ENCODE results near the gene CWC25.
"Not testable (repeated sequence)": the region's sequence is repeated elsewhere in the genome, so short reads cannot be mapped to it uniquely, and the experiment has no call there.

The CWC25 gene

GRCh38 chr17:38800237-38800760 is 24.8 kb downstream of the CWC25 start:
- peaks cover 79% of the 10 kb centered on the region for H3K36me3 Mint-ChIP-seq
- DNase-seq (ENCODE audit: low spot score in 2 of 2) (no peak), ATAC-seq (no peak)
- H3K4me1 Mint-ChIP-seq = peaks cover 35% of the 10 kb centered on the region
- peak overlapping the region; percentile 96 for H3K27ac Mint-ChIP-seq
- H3K4me3 Mint-ChIP-seq = peak overlapping the region; percentile 95
- no peaks in the 10 kb centered on the region for H3K9me3 Mint-ChIP-seq

DNA sequence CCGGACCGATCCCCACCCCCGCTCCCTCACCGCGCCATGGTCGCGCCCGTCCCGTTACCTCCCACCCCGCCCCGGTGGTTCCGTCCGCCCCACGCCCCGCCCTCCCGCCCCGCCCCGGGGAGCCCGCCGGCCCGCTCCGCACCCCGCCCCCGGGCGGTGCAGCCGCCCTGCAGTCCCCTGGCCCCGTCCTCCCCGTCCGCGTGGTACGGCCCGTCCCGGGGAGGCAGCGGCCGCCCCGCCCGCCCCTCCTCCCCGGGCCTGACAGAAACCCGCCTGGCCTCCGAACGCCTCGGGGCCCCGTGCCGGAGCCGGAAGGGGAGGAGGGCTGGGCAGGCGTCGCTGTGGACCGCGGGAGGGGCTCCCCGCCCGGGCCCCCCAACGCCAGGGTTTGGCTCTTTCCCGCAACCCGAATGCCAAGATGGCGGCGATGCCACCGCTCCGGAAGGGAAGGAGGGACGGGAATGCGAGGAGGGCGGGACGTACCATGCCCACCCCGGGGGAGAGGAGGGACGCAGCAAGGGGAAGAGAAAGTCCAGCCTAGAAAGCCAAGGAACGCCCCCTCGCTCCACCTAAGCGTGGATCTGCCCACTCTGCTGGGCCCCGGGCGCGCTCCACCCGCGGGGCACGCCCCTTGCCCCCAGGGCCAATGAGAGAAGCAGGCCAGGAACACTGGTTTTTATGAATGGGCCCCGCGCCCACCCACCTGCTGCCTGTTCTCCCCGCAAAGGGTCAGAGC is 25.5 kb downstream of the CWC25 start, which contains the start of gene PIP4K2B:
Gene PIP4K2B (minus strand): TSS at position 56 of the 736 bp plus-strand sequence. CDS start 132 bp downstream, outside the sequence.
- peak; percentile 76 to 96 for DNase-seq (ENCODE audit: low spot score in 2 of 2)
- H3K4me1 Mint-ChIP-seq = peaks cover 35% of the 10 kb centered on the region
- H3K36me3 Mint-ChIP-seq = peaks cover 79% of the 10 kb centered on the region
- no peaks in the 10 kb centered on the region for H3K9me3 Mint-ChIP-seq
- H3K4me3 Mint-ChIP-seq = peak within 1 kb of the TSS; percentile 95
- peak within 1 kb of the TSS; percentile 96 for H3K27ac Mint-ChIP-seq
- ATAC-seq = peak; percentile 89

- Mint-ChIP-seq H3K4me1 (peaks cover 42% of the 10 kb centered on the region), H3K9me3 (no peaks in the 10 kb centered on the region), H3K36me3 (peaks cover 78% of the 10 kb centered on the region), H3K27ac (peak overlapping the region; percentile 96), H3K4me3 (peak overlapping the region; percentile 95)
- DNase-seq (ENCODE audit: low spot score in 2 of 2) = peak in 1 of 2 donors; percentile 23
- peak; percentile 57 for ATAC-seq
Observed at GRCh38 chr17:38798614-38799500, 26.3 kb downstream of the CWC25 start.

DNA sequence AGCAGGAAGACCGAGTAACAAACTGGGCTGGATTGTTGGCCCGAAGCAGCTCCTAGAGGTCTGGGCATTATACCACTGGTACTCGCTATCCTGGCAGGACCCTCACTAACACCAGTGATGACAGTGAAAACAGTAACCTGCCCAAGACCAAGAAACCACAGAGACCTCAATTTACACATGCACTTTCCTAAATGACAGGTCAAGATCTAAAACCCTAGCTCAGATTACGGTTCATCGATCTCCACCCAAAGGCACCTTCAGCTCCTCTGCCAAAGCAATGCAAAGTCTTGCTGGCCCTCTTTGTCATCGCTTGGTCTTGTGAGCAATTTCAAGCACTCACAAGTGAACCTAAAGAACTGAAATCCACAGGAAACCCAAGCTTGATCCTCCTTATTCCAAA is 27.3 kb downstream of the CWC25 start:
- DNase-seq (ENCODE audit: low spot score in 2 of 2) = peak in 1 of 2 donors; percentile 49
- peak overlapping the region; percentile 96 for H3K27ac Mint-ChIP-seq
- peaks cover 72% of the 10 kb centered on the region for H3K36me3 Mint-ChIP-seq
- H3K4me3 Mint-ChIP-seq = peak overlapping the region; percentile 95
- H3K4me1 Mint-ChIP-seq = peaks cover 45% of the 10 kb centered on the region
- H3K9me3 Mint-ChIP-seq = no peaks in the 10 kb centered on the region
- ATAC-seq = no peak

DNA sequence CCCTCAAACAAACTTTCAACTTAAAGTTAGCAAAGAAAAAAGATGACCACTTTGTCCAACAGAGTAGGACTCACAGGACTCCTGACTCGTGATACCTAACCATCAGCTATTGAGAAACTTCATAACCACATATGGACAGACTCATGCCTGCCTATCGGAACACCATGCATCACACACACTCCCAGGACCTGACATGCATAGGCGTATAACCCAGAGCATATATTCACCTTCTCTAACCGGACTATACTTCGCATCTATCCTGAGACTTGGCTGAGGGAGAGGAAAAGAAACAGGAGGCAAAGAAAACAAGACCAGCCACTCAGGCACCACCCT is 28.0 kb downstream of the CWC25 start:
- Mint-ChIP-seq H3K9me3 (no peaks in the 10 kb centered on the region), H3K4me1 (peaks cover 45% of the 10 kb centered on the region), H3K36me3 (peaks cover 65% of the 10 kb centered on the region), H3K27ac (no peak overlapping the region), H3K4me3 (peak overlapping the region; percentile 95)
- no peak for ATAC-seq
- no peak for DNase-seq (ENCODE audit: low spot score in 2 of 2)

GRCh38 chr17:38796451-38797157 is 28.5 kb downstream of the CWC25 start:
- Mint-ChIP-seq H3K36me3 (peaks cover 60% of the 10 kb centered on the region), H3K4me1 (peaks cover 45% of the 10 kb centered on the region)
- no peak for ATAC-seq

GRCh38 chr17:38794221-38794620 is 30.9 kb downstream of the CWC25 start:
- H3K9me3 Mint-ChIP-seq = no peaks in the 10 kb centered on the region
- peaks cover 37% of the 10 kb centered on the region for H3K4me1 Mint-ChIP-seq
- peaks cover 48% of the 10 kb centered on the region for H3K36me3 Mint-ChIP-seq
- DNase-seq (ENCODE audit: low spot score in 2 of 2) (no peak), ATAC-seq (no peak)
- H3K4me3 Mint-ChIP-seq = no peak overlapping the region
- peak overlapping the region; percentile 48 for H3K27ac Mint-ChIP-seq

More at GRCh38 chr17:38796451-38797157, 28.5 kb downstream of the CWC25 start:
- H3K4me3 Mint-ChIP-seq = no peak overlapping the region
- peak overlapping the region; percentile 17 for H3K27ac Mint-ChIP-seq
- H3K9me3 Mint-ChIP-seq = no peaks in the 10 kb centered on the region
- DNase-seq (ENCODE audit: low spot score in 2 of 2) = no peak

GRCh38 chr17:38791162-38791561 is 34.0 kb downstream of the CWC25 start:
- Mint-ChIP-seq H3K9me3 (no peaks in the 10 kb centered on the region), H3K4me1 (peaks cover 16% of the 10 kb centered on the region), H3K36me3 (peaks cover 38% of the 10 kb centered on the region), H3K27ac (no peak overlapping the region), H3K4me3 (no peak overlapping the region)
- DNase-seq (ENCODE audit: low spot score in 2 of 2) (no peak), ATAC-seq (no peak)

- ATAC-seq; DNase-seq (ENCODE audit: low spot score in 2 of 2): not testable (repeated sequence)
- H3K36me3 Mint-ChIP-seq = peaks cover 41% of the 10 kb centered on the region
Observed at GRCh38 chr17:38790148-38790707, 34.9 kb downstream of the CWC25 start.

DNA sequence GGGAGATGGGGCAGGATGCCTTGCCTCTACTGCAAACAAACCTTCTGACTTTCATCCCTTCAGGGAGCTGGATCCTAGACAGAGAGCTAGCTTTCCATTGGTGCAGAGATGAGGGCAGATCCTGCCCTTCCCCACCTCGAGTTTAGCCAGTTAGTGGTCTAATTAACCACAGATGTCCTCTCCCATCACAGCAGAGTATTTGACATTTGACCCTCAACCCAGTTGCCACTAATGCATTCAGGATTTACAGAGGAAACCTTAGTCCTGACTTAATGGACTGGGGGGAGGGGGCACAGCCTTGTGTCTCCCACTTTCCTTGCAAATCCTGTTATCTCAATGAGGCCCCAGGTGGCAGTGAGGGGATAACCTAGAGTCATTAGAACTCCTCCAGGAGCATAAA is 35.9 kb downstream of the CWC25 start:
- ATAC-seq (no peak), DNase-seq (ENCODE audit: low spot score in 2 of 2) (no peak)
- peaks cover 41% of the 10 kb centered on the region for H3K36me3 Mint-ChIP-seq
- H3K4me1 Mint-ChIP-seq = peaks cover 12% of the 10 kb centered on the region
- H3K4me3 Mint-ChIP-seq = no peak overlapping the region
- H3K9me3 Mint-ChIP-seq = no peaks in the 10 kb centered on the region
- peak overlapping the region; percentile 54 for H3K27ac Mint-ChIP-seq

More at GRCh38 chr17:38790148-38790707, 34.9 kb downstream of the CWC25 start:
- peaks cover 16% of the 10 kb centered on the region for H3K4me1 Mint-ChIP-seq
- H3K27ac Mint-ChIP-seq, H3K9me3 Mint-ChIP-seq, H3K4me3 Mint-ChIP-seq: not testable (repeated sequence)

- not testable (repeated sequence) for ATAC-seq; H3K9me3 Mint-ChIP-seq; DNase-seq (ENCODE audit: low spot score in 2 of 2); H3K4me3 Mint-ChIP-seq; H3K27ac Mint-ChIP-seq; H3K4me1 Mint-ChIP-seq
- peaks cover 45% of the 10 kb centered on the region for H3K36me3 Mint-ChIP-seq
Observed at GRCh38 chr17:38787999-38788398, 37.1 kb downstream of the CWC25 start.

- no peak for DNase-seq (ENCODE audit: low spot score in 2 of 2)
- Mint-ChIP-seq H3K36me3 (peaks cover 61% of the 10 kb centered on the region), H3K27ac (no peak overlapping the region), H3K4me3 (no peak overlapping the region), H3K4me1 (peaks cover 6% of the 10 kb centered on the region), H3K9me3 (no peaks in the 10 kb centered on the region)
- no peak for ATAC-seq
Observed at GRCh38 chr17:38786372-38786771, 38.7 kb downstream of the CWC25 start.

- no peak for DNase-seq (ENCODE audit: low spot score in 2 of 2)
- Mint-ChIP-seq H3K4me1 (peaks cover 6% of the 10 kb centered on the region), H3K36me3 (peaks cover 81% of the 10 kb centered on the region), H3K4me3 (no peak overlapping the region), H3K27ac (no peak overlapping the region), H3K9me3 (no peaks in the 10 kb centered on the region)
- ATAC-seq = no peak
Observed at GRCh38 chr17:38783227-38783626, 41.9 kb downstream of the CWC25 start.

DNA sequence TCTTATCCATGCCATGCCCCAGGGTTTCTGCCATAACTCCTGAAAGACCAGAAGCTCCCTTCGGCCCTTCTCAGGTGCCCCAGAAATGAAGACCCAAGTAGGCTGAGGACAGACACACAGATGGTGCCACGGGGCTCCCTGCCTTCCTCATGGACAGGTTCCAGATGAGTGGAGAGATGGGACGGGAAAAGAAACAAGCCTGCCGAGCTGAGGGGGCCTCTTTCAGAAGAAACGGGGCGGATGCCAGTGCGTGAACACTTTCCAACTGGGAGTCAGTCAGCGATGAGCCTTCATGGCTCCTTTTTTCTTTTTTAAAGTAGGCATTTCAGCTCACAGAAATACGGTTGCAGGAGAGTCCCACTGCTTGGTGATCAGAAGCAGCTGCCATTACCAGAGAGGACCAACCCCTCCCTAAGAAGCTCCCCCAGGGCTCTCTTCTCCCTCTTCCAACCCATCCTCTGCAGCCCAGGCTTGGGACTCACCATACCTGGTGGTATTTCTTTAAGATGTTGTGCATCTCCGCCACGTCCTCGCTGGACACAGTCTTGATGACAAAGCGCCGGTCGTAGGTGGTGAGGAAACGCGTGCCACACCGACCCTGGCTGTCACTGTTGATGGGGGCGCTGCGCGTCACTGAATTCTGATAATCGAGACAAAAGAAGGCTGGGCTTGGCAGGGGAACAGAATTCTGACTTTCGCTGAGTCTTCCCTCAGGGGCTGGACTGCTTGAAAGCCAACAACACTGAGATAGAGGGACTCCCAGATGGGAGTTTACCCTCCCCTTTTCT is 45.0 kb downstream of the CWC25 start:
- Mint-ChIP-seq H3K4me1 (no peaks in the 10 kb centered on the region), H3K27ac (no peak overlapping the region), H3K4me3 (no peak overlapping the region), H3K36me3 (peaks cover 93% of the 10 kb centered on the region), H3K9me3 (no peaks in the 10 kb centered on the region)
- DNase-seq (ENCODE audit: low spot score in 2 of 2) = no peak
- ATAC-seq = no peak

Data from stimulated activated effector memory CD8-positive, alpha-beta T cell treated with anti-CD3 and anti-CD28 coated beads, Interleukin-12 subunit alpha, Interleukin-12 subunit beta, amount 100 ng/mL, for 72 hours (primary cell).